Measurements from ENCODE around the gene LRRC46. TPM values are rescaled to one million over a fixed set of nuclear protein-coding genes. Genes with fewer than 3 reads are reported as not detected.
A peak's percentile ranks its signal among the peaks of the same experiment; 100 is the strongest.

The LRRC46 gene
- total and polyA plus RNA-seq, 2 experiments from 2014 or later = 0.95 TPM; not detected in 1

GRCh38 chr17:47821424-47822391 is 9.8 kb upstream of the LRRC46 start, which contains the start of gene OSBPL7:
Gene OSBPL7 (minus strand): TSS chr17:47821794. CDS start chr17:47820278, 1,516 bp downstream.
- H3K9ac ChIP-seq = peak within 1 kb of the TSS; percentile 69
- peak within 1 kb of the TSS; percentile 87 for H3K4me2 ChIP-seq (ENCODE audit: unreplicated experiment)
- no peaks in the 10 kb centered on the region for H3K9me3 ChIP-seq (ENCODE audit: low read depth)
- H3K79me2 ChIP-seq (ENCODE audit: insufficient read depth) = no peaks in the 10 kb centered on the region
- no peaks in the 10 kb centered on the region for H3K27me3 ChIP-seq (replicated peaks; ENCODE audit: insufficient read depth)
- H2AFZ ChIP-seq = peak within 1 kb of the TSS; percentile 95
- H3F3A ChIP-seq (ENCODE audit: insufficient read depth) = no peaks in the 10 kb centered on the region
- 8 to 9% methylated on average over 18 to 21 of the region's 21 CpGs for WGBS, 2 experiments (ENCODE audit: low coverage in 1 of 2, low lambda C conversion rate in 2 of 2, missing lambda C conversion rate in 2 of 2)
- in situ Hi-C loops (cut with MboI) = no loop called here
- DNase-seq = peak; percentile 92
- no peaks in the 10 kb centered on the region for H3K9me2 ChIP-seq (ENCODE audit: insufficient read depth)
- H3K4me1 ChIP-seq (ENCODE audit: insufficient read depth) = peaks cover 10% of the 10 kb centered on the region
- H3K27ac ChIP-seq = peak within 1 kb of the TSS; percentile 22; the same call in 1 of the 2 replicates
- peaks cover 7% of the 10 kb centered on the region; the same call in 1 of the 2 replicates for H3K36me3 ChIP-seq (ENCODE audit: low read depth)
- H3K4me3 ChIP-seq = peak within 1 kb of the TSS; percentile 76
- TF ChIP-seq EZH2 (IDR thresholded peaks at IDR 0.05; ENCODE audit: insufficient read depth, poor library complexity, severe bottlenecking) (no peak), EZH2phosphoT487 (IDR thresholded peaks at IDR 0.05; ENCODE audit: insufficient read depth, low read depth) (no peak)
- H4K20me1 ChIP-seq (ENCODE audit: insufficient read depth) = no peaks in the 10 kb centered on the region

GRCh38 chr17:47822785-47823184 is 8.7 kb upstream of the LRRC46 start:
- H3K4me3 ChIP-seq = no peak overlapping the region
- TF ChIP-seq EZH2phosphoT487 (IDR thresholded peaks at IDR 0.05; ENCODE audit: insufficient read depth, low read depth) (no peak), EZH2 (IDR thresholded peaks at IDR 0.05; ENCODE audit: insufficient read depth, poor library complexity, severe bottlenecking) (no peak)
- H3K4me1 ChIP-seq (ENCODE audit: insufficient read depth) = peaks cover 10% of the 10 kb centered on the region
- no peak overlapping the region for H3K4me2 ChIP-seq (ENCODE audit: unreplicated experiment)
- H3F3A ChIP-seq (ENCODE audit: insufficient read depth) = no peaks in the 10 kb centered on the region
- H3K9me3 ChIP-seq (ENCODE audit: low read depth) = no peaks in the 10 kb centered on the region
- no peak for DNase-seq
- H3K79me2 ChIP-seq (ENCODE audit: insufficient read depth) = no peaks in the 10 kb centered on the region
- no peak overlapping the region for H3K9ac ChIP-seq
- no peak overlapping the region for H2AFZ ChIP-seq
- H3K9me2 ChIP-seq (ENCODE audit: insufficient read depth) = no peaks in the 10 kb centered on the region
- no peaks in the 10 kb centered on the region for H3K27me3 ChIP-seq (replicated peaks; ENCODE audit: insufficient read depth)
- in situ Hi-C loops (cut with MboI) = no loop called here
- WGBS, 2 experiments (ENCODE audit: low coverage in 1 of 2, low lambda C conversion rate in 2 of 2, missing lambda C conversion rate in 2 of 2) = 87 to 88% methylated on average over 4 of the region's 4 CpGs
- H3K36me3 ChIP-seq (ENCODE audit: low read depth) = peaks cover 7% of the 10 kb centered on the region; the same call in 1 of the 2 replicates
- no peaks in the 10 kb centered on the region for H4K20me1 ChIP-seq (ENCODE audit: insufficient read depth)
- no peak overlapping the region for H3K27ac ChIP-seq

- no peaks in the 10 kb centered on the region for H3F3A ChIP-seq (ENCODE audit: insufficient read depth)
- no peak overlapping the region for H2AFZ ChIP-seq
- peaks cover 7% of the 10 kb centered on the region; the same call in 1 of the 2 replicates for H3K36me3 ChIP-seq (ENCODE audit: low read depth)
- TF ChIP-seq EZH2phosphoT487 (IDR thresholded peaks at IDR 0.05; ENCODE audit: insufficient read depth, low read depth) = no peak
- no peak for TF ChIP-seq EZH2 (IDR thresholded peaks at IDR 0.05; ENCODE audit: insufficient read depth, poor library complexity, severe bottlenecking)
- no peaks in the 10 kb centered on the region for H3K9me3 ChIP-seq (ENCODE audit: low read depth)
- H3K27me3 ChIP-seq (replicated peaks; ENCODE audit: insufficient read depth) = no peaks in the 10 kb centered on the region
- no peak overlapping the region for H3K4me2 ChIP-seq (ENCODE audit: unreplicated experiment)
- H3K9me2 ChIP-seq (ENCODE audit: insufficient read depth) = no peaks in the 10 kb centered on the region
- WGBS, 2 experiments (ENCODE audit: low coverage in 1 of 2, low lambda C conversion rate in 2 of 2, missing lambda C conversion rate in 2 of 2) = 93 to 95% methylated on average over 4 of the region's 4 CpGs
- no peak for DNase-seq
- in situ Hi-C loops (cut with MboI) = no loop called here
- H3K9ac ChIP-seq = no peak overlapping the region
- no peak overlapping the region for H3K27ac ChIP-seq
- H4K20me1 ChIP-seq (ENCODE audit: insufficient read depth) = no peaks in the 10 kb centered on the region
- no peak overlapping the region for H3K4me3 ChIP-seq
- H3K79me2 ChIP-seq (ENCODE audit: insufficient read depth) = peaks cover 2% of the 10 kb centered on the region
- peaks cover 10% of the 10 kb centered on the region for H3K4me1 ChIP-seq (ENCODE audit: insufficient read depth)
These were observed 8.0 kb upstream of the LRRC46 start for GRCh38 chr17:47823519-47823918.

GRCh38 chr17:47829870-47830269 is 1.6 kb upstream of the LRRC46 start:
- Histone ChIP-seq H3F3A (ENCODE audit: insufficient read depth) (peaks cover 13% of the 10 kb centered on the region; the same call in 1 of the 2 replicates), H3K9me2 (ENCODE audit: insufficient read depth) (no peaks in the 10 kb centered on the region), H3K4me1 (ENCODE audit: insufficient read depth) (peaks cover 9% of the 10 kb centered on the region; the same call in 1 of the 2 replicates), H3K4me3 (peak overlapping the region; percentile 86; the same call in 1 of the 2 replicates), H4K20me1 (ENCODE audit: insufficient read depth) (no peaks in the 10 kb centered on the region), H3K27me3 (replicated peaks; ENCODE audit: insufficient read depth) (no peaks in the 10 kb centered on the region), H3K36me3 (ENCODE audit: low read depth) (peaks cover 7% of the 10 kb centered on the region; the same call in 1 of the 2 replicates), H2AFZ (no peak overlapping the region), H3K9ac (peak overlapping the region; percentile 81; the same call in 1 of the 2 replicates), H3K4me2 (ENCODE audit: unreplicated experiment) (peak overlapping the region; percentile 75), H3K79me2 (ENCODE audit: insufficient read depth) (peaks cover 27% of the 10 kb centered on the region), H3K27ac (no peak overlapping the region), H3K9me3 (ENCODE audit: low read depth) (no peaks in the 10 kb centered on the region)
- in situ Hi-C loops (cut with MboI) = no loop called here
- no peak for DNase-seq
- no peak for TF ChIP-seq EZH2phosphoT487 (IDR thresholded peaks at IDR 0.05; ENCODE audit: insufficient read depth, low read depth)
- 66 to 73% methylated on average over 3 of the region's 3 CpGs for WGBS, 2 experiments (ENCODE audit: low coverage in 1 of 2, low lambda C conversion rate in 2 of 2, missing lambda C conversion rate in 2 of 2)
